Limb (tissue), 2 donors: ENCODE measurements around the gene WWC1.
"Not testable (repeated sequence)": the region's sequence is repeated elsewhere in the genome, so short reads cannot be mapped to it uniquely, and the experiment has no call there.

Source experiments
- DNase-seq, 2 donors: peaks; one replicate each; pipeline ENCODE4 v3.0.0-alpha.2; 2016; ENCODE audit errors: extremely low spot score in 2 of 2

The WWC1 gene

DNA sequence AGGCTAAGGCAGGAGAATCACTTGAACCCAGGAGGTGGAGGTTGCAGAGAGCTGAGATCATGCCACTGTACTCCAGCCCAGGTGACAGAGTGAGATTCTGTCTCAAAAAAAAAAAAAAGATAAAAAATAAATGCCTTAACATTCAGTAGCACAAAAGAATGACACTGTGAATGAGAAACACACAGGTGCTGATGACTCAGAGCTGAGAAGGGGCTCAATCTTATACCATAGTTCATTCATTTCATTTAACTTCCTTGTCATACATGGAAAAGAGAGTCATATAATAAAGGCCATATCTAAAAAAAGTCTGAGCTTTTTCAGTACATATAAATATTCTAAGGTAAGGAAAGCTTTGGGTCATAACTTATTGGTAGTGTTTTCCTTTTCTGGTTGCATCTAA, 40.6 kb downstream of the WWC1 start:
- DNase-seq = no peak

GRCh38 chr5:168334280-168334679, 42.8 kb downstream of the WWC1 start:
- DNase-seq = no peak

DNA sequence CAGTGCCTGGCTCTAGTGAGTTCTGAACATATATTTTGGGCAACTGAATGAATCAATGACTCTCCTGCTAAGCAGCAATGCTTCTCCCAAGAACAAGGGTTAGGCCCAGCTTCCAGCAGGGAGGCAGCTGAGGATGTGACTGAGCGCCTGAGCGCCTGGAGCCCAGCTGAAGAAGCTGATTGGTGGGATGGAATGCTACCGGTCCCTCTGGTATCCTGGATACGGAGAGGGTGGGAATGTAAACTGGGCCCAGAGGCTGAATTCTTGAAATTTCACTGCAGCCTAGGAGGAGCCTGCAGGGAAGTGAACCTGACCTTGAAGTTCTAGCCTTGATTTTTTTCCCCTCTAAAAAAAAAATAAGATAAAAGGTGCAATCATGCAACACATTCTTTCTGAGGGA, 43.2 kb downstream of the WWC1 start:
- peak; percentile 8 to 58 for DNase-seq

GRCh38 chr5:168337361-168337760, 45.9 kb downstream of the WWC1 start:
- no peak for DNase-seq

- no peak for DNase-seq
Measured at GRCh38 chr5:168339109-168339771, 47.8 kb downstream of the WWC1 start.

DNA sequence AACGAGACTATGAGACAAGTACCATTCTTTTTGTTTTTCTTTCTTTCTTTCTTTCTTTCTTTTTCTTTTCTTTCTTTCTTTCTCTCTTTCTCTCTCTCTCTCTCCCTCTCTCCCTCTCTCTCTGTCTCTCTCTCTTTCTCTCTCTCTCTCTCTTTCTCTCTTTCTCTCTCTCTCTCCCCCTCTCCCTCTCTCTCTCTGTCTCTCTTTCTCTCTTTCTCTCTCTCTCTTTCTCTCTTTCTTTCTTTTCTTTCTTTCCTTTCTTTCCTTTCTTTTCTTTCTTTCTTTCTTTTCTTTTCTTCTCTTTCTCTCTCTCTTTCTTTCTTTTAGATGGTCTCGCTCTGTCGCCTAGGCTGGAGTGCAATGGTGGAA, 48.3 kb downstream of the WWC1 start:
- DNase-seq = not testable (repeated sequence)

DNA sequence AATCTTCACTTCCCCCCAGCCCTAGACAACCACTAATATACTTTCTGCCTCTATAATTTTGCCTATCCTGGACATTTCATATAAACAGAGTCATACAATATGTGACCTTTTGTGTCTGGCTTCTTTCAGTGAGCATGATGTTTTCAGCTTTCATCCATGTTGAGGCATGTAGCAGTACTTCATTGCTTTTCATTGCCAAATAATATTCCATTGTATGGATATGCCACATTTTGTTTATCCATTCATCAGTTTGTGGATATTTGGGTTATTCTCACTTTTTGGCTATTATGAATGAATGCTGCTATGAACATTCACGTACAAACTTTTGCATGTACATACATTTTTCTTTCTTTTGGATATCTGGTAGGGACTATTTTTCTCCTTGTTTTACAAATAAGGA, 49.0 kb downstream of the WWC1 start:
- DNase-seq = no peak

DNA sequence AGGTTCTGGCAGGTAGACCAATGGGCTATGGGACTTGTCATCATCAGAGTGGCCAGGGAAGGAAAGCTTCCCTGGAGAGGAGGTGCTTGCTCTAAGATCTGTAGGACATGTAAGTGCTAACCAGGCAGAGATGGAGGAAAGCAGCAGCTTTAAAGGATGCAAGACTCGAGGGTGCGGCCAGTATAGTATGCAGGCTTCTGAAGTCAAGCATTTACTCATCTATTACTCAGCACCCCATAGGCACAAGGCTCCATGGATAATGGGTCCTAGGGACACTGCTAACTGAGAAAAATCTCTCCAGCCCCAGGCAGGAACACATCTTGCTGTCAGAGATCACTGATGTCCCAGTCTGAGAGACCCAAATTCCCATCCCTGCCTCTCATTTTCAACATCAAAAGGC, 49.7 kb downstream of the WWC1 start:
- DNase-seq = no peak

DNA sequence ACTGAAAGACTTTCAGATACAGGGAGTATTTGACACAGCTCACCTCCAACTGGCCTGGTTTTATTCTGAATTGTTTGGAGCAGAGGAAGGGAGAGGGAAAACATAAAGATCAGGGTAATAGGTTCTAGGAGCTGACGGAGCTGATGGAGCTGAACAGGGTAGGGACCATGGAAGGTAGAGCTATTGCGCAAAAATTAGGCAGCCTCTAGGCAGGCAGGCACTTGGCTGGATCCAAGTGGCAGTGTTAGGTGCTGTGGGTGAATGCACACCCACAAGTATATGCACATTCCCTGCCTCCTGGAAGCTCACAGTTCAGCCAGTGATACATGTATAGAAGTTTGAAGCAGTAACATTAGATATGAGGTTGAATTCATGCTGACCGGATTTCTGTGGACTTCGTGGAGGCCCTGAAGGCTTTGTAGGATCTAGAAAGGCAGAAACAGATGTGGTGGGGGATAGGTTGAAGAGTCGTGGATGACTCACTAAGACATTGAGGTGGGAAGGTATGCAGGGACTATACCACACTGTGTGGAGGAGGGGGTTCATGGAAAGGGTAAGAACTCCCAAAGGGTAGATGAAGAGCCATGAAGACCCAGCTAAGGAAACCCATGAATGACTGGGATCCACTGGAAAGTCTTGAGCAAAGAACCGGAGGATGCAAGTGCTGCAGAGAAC, 50.8 kb downstream of the WWC1 start:
- DNase-seq = no peak

DNA sequence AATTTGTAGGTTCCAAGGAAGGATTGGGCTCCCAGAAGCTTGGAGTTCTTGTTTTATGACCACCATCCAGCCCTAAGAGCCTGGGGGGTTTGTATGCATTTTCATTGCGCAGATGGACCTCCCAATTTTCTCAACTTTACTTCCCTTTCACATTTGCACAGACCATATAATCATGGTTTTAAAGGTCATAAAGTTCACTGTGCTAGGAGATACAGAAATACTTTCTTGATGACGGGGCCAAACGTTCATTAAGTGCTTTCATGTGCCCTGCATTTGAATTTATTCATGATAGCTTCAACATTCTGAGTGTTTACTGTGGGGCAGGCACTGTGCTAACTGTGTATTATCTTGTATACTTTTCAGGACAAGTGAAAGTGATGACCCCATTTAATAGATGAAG, 51.5 kb downstream of the WWC1 start:
- no peak for DNase-seq

GRCh38 chr5:168346417-168346816, 55.0 kb downstream of the WWC1 start:
- no peak for DNase-seq

- DNase-seq = no peak
Measured at GRCh38 chr5:168347368-168348083, 56.1 kb downstream of the WWC1 start.

DNA sequence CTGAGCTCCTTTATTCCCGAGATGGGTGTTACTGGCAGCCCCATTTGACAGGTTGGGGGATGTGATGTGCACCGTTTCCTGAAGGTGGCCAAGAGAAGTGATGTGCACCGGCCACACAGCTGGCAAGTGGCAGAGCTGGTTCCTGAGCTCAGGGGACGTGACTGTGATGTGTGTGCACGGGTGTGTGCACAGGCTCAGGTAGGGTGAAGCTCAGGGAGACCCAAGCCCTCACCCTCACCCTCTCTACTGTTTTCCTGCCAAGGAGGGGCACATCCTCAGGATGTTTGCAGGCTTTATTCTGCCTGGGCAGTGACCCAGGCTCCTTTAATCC, 56.6 kb downstream of the WWC1 start:
- DNase-seq = no peak

DNA sequence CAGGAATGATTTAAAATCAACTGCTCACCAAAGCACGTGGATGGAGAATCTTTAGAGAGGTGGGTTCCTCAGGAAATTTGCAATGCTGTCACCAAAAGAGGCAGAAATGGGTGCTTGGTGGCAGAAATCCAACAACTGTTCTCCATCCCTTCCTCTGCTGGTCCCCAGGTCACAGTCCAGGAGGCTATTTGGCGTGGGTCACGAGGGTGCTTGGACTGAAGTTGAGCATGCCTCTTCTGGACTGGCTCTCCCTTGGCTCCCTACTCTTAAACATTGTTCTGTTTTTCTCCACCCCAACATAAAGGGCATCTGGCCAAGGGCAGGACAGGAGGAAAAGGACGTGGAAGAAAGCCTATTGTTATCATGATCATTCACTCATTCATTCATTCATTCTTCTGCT, 58.9 kb downstream of the WWC1 start:
- DNase-seq = no peak

DNA sequence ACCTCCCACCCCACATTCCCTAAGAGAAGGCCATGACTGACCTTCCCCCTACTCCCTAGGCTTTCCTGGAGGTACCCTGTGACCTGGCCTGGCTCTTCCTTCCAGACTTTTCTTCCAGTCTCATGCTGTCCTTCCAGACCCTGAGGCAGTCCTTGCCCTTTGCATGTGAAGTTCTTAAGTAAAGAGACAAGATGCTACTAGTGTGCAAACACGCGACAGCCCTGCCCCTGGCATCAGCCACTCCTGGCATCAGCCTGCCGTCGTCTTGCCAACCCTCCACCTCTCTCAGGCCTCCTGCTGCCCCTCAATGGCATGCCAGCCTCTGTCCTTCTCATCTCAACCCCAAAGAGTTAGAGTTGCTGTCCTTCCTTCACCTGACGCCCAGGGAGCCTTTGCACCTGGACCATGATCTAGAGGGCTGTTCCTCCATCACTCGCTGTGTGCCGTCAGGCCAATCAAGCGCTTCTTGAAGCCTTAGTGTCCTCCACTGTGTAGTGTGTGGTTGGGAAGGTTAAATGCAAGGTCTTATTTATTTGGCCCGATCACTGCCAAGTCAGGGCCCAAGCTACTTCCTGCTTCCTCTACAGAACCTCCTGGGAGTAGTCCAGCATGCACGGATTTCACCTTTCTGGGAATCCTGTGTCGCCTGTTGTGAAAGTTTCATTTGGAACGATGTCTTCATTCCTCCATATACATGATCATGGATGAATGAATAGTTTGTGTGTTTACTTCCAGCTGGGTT, 61.9 kb downstream of the WWC1 start:
- DNase-seq = no peak

DNA sequence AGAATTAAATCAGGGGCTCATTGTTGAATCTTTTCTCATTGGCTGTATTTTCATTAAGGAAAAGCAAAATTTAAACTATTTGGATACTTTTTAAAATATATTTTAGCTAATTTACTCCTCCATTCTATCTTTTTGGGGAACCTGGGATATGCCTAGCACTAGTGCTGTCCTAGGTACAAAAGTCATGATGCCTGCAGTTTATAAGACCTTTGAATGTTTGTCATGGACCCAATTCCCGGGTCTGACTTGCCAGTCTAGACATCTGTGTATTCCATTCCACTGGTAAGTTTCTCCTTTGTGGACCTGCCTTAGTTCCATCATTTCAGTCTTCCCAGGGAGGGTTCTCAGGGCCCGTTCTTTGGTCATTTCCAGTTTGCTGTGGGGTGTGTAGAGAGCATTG, 63.0 kb downstream of the WWC1 start:
- DNase-seq = no peak

- DNase-seq = no peak
Measured at GRCh38 chr5:168356171-168356570, 64.7 kb downstream of the WWC1 start.

DNA sequence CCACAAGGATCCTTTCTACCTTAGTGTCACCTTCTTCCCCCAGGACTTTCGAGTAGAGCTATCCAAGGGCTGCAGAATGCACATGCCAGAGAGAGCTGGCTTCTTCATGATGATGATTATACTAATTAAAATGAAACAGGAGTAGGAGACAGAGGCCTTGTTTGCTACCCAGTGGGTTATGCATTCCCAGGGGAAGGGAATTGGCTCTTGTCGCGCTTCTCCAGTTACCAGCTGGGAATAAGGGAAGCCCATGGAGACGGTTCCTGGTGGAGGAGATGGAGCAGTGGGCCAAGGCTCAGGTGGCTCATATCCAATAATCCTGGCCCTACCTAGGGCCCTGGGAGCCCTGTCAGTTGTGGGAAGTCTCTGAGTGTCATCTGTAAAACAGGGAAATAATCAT, 65.1 kb downstream of the WWC1 start:
- no peak for DNase-seq

DNA sequence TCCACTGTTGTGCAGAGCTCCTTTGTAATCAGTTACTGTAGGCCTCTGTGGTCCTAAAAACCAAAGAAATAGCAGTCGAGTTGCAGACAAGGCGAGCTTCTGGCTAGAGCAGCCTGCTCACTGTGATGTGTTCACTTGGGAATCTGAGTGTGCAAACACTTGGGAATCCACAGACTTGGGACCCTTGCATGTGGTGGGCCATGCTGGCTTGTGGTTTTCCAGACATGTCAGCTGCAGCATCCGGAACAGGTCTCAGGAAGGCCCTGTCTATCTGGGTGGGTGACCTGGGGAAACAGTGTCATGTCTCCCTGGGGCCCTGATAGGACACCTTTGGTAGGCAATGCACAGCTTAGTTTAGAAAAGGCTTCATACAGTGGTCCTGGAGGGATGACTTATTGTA, 66.4 kb downstream of the WWC1 start:
- no peak for DNase-seq

DNA sequence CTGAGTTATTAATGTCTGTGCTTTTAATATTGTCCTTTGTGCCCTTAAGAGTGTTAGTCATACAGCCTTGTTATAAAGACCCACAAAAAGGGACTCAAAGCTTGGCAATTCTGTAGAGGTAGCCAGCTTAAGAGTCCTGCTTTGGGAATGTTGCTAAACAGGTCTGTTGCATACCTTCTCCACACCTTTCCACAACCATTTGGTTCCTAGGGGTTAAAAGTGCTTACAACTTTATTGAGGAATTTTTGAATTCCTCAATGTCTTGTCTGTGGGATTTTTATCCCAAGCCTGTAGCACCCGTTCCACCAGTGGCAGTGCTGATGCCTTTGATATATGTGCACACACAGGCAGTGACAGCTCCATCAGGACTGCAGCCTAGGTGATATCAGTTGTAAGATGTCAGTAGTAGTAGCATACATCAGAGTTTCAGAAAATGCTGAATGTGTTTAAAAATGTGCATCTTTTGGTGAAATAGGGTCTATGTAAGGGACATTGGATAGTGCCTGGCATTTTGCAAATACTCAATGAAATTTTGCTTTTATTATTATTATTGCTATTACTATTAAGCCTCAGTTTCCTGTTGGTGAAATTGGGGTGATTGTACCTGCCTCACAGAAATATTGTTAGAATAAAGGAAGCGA, 68.5 kb downstream of the WWC1 start:
- no peak for DNase-seq

DNA sequence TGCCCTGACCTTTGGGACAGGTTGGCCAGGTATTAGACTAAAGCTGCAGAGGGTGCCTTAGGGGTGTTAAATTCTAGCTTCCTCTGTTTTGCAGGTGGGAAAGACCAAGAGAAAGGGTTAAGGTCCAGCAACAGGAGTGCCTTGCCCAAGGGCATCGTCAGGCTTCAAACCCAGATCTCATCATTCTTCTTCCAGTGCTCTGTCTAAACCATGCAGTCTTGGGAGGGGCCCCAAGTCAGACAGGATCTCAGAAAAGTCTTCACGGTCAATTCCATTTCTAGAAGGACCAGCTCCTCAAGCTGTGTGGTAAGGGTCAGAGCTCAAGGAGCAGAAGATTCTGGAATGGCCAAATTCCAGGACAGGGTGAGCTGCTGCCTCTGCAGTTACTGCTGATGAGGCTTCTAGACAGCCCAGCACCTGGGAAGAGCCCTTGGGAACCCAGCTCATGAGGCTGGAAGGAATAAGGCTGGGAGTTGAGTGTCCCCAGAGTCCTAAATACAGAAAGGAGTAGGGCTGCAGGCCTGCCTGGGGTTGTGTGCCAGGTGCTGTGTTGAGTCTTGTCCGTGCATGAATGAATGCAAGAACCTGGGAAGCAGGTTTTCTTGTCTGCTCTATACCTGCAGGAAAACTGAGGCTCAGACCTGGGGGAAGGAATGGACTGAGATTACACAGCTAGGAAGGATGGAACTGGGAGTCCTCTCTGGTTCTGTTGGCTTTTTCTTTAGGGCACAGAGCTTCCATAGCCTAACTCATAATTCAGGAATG, 69.3 kb downstream of the WWC1 start:
- no peak for DNase-seq
